CD4-positive, alpha-beta memory T cell (primary cell): ENCODE measurements around the gene ACER2. TPM values are rescaled to one million over a fixed set of nuclear protein-coding genes. Genes with fewer than 3 reads are reported as not detected.
A peak's percentile ranks its signal among the peaks of the same experiment; 100 is the strongest.
"Not testable (repeated sequence)": the region's sequence is repeated elsewhere in the genome, so short reads cannot be mapped to it uniquely, and the experiment has no call there.

ENCODE experiments used
- CTCF ChIA-PET: fragments of 350-600 bp; sonication (Branson Sonifier 250); formaldehyde crosslinking; loops from one replicate; lab custom pipeline; 2021; ENCODE audit warnings: inconsistent platforms; ENCODE audit not compliant: partially characterized antibody; lab: Charles Lee
- POLR2A ChIA-PET: fragments of 350-600 bp; sonication (Branson Sonifier 250); formaldehyde crosslinking; loops from one replicate; lab custom pipeline; 2021; ENCODE audit not compliant: partially characterized antibody; lab: Charles Lee
- DNase-seq, 5 donors: peaks; one replicate each; pipeline versions ENCODE4 v3.0.0 to v3.0.0-alpha.2; 2020 to 2022; ENCODE audit warnings: mixed read lengths in 1 of 5
- H3K27ac ChIP-seq: one replicate; pipeline ENCODE4 v1.7.0; 2013; ENCODE audit warnings: low read depth, low read length
- H3K27me3 ChIP-seq: 2 replicates; pipeline ENCODE4 v1.7.0; 2013; ENCODE audit warnings: mild to moderate bottlenecking, low read length, moderate library complexity; ENCODE audit not compliant: insufficient read depth
- H3K36me3 ChIP-seq: 2 replicates; pipeline ENCODE4 v1.7.0; 2013; ENCODE audit warnings: mild to moderate bottlenecking, low read length, moderate library complexity; ENCODE audit not compliant: insufficient read depth
- H3K4me1 ChIP-seq: 2 replicates; pipeline ENCODE4 v1.7.0; 2013; ENCODE audit warnings: mild to moderate bottlenecking, low read length, moderate library complexity; ENCODE audit not compliant: insufficient read depth
- H3K4me3 ChIP-seq, 2 donors: one replicate each; pipeline ENCODE4 v1.7.0; 2013; ENCODE audit warnings: low read length in 2 of 2, mild to moderate bottlenecking in 1 of 2
- H3K9me3 ChIP-seq, 2 donors: one replicate each; pipeline ENCODE4 v1.7.0; 2013; ENCODE audit warnings: low read length in 2 of 2, control low read depth in 1 of 2; ENCODE audit not compliant: control insufficient read depth in 1 of 2
- H3K27ac Mint-ChIP-seq, 7 donors: one replicate each; pipeline ENCODE4 v1.8.0; 2020 to 2021; ENCODE audit warnings: mixed read lengths in 7 of 7, mild to moderate bottlenecking in 6 of 7, inconsistent platforms in 3 of 7, moderate library complexity in 3 of 7
- H3K27me3 Mint-ChIP-seq, 2 donors: one replicate each; pipeline ENCODE4 v1.8.0; 2020 to 2021; ENCODE audit warnings: mixed read lengths in 2 of 2
- H3K36me3 Mint-ChIP-seq, 2 donors: one replicate each; pipeline ENCODE4 v1.8.0; 2020 to 2021; ENCODE audit warnings: mixed read lengths in 2 of 2, inconsistent platforms in 1 of 2, mild to moderate bottlenecking in 1 of 2
- H3K4me1 Mint-ChIP-seq, 4 donors: one replicate each; pipeline ENCODE4 v1.8.0; 2020 to 2021; ENCODE audit warnings: mixed read lengths in 4 of 4, mild to moderate bottlenecking in 1 of 4
- H3K4me3 Mint-ChIP-seq, 8 donors: one replicate each; pipeline ENCODE4 v1.8.0; 2020 to 2021; ENCODE audit warnings: mixed read lengths in 8 of 8, mild to moderate bottlenecking in 7 of 8, moderate library complexity in 6 of 8, inconsistent platforms in 3 of 8
- H3K9me3 Mint-ChIP-seq, 8 donors: one replicate each; pipeline ENCODE4 v1.8.0; 2020 to 2021; ENCODE audit warnings: mixed read lengths in 8 of 8, mild to moderate bottlenecking in 5 of 8, inconsistent platforms in 3 of 8, moderate library complexity in 1 of 8
- intact Hi-C: fragments of 100-400 bp; cut with micrococcal nuclease; formaldehyde crosslinking; loops from one replicate; pipeline ENCODE4 v1.15.1; 2023
- polyA plus RNA-seq, 2 donors: library from polyadenylated mRNA; unstranded; fragments of 300-500 nt; fragmentation: Illumina TruSeq; gene quantifications; one replicate each; pipeline ENCODE4 v1.2.3, GENCODE V29; 2021
- total RNA-seq, 2 experiments: library from RNA; stranded (reverse); gene quantifications; one replicate each; pipeline ENCODE4 v1.2.3, GENCODE V29; 2021

The ACER2 gene
- total and polyA plus RNA-seq, 4 experiments from 2014 or later, result 0.54 to 6.0 (median 3.5) TPM

GRCh38 chr9:19410594-19410993, 1.8 kb downstream of the ACER2 start:
- no peak overlapping the region for H3K27ac Mint-ChIP-seq
- H3K36me3 Mint-ChIP-seq, result peaks cover 1 to 8% of the 10 kb centered on the region in 2 donors
- no peaks in the 10 kb centered on the region for H3K27me3 Mint-ChIP-seq
- Histone ChIP-seq H3K36me3 (no peaks in the 10 kb centered on the region), H3K4me1 (peaks cover 23% of the 10 kb centered on the region), H3K9me3 (no peaks in the 10 kb centered on the region), H3K27me3 (no peaks in the 10 kb centered on the region), H3K27ac (no peak overlapping the region), H3K4me3 (no peak overlapping the region)
- DNase-seq, result no peak
- H3K9me3 Mint-ChIP-seq, result no peaks in the 10 kb centered on the region
- peaks cover 5 to 24% (median 17%) of the 10 kb centered on the region in 4 donors for H3K4me1 Mint-ChIP-seq
- H3K4me3 Mint-ChIP-seq, result peak overlapping the region in 4 of 8 donors; percentile 95 to 96 (median 96)
- ChIA-PET POLR2A (interaction anchor here (0.6 to 4.3 kb wide), 4 partner anchors 10 to 226 kb away, joined by 3 to 39 read pairs (median 4); partner anchors contain the start of gene RPS6), CTCF (interaction anchor here (3.0 kb wide), 1 partner anchor 54 kb away, joined by 13 read pairs; no protein-coding TSS in a partner anchor)
- intact Hi-C loops, result no loop called here

- Histone ChIP-seq H3K27ac (no peak overlapping the region), H3K4me1 (peaks cover 23% of the 10 kb centered on the region), H3K36me3 (no peaks in the 10 kb centered on the region), H3K27me3 (no peaks in the 10 kb centered on the region), H3K4me3 (no peak overlapping the region), H3K9me3 (no peaks in the 10 kb centered on the region)
- POLR2A ChIA-PET, result interaction anchor here (1.5 to 4.3 kb wide), 2 partner anchors 32 to 53 kb away, joined by 4 to 39 read pairs; partner anchors contain the start of gene RPS6
- Mint-ChIP-seq H3K4me1 (peaks cover 5 to 24% (median 16%) of the 10 kb centered on the region in 4 donors), H3K27ac (peak overlapping the region in 1 of 7 donors; percentile 12), H3K4me3 (peak overlapping the region in 4 of 8 donors; percentile 9 to 54 (median 35)), H3K9me3 (no peaks in the 10 kb centered on the region), H3K27me3 (no peaks in the 10 kb centered on the region), H3K36me3 (peaks cover 8% of the 10 kb centered on the region in 2 donors)
- DNase-seq, result no peak
- CTCF ChIA-PET, result interaction anchor here (3.0 kb wide), 1 partner anchor 53 kb away, joined by 13 read pairs; no protein-coding TSS in a partner anchor
- intact Hi-C loops, result no loop called here
Measured at GRCh38 chr9:19411316-19411715, 2.5 kb downstream of the ACER2 start.

GRCh38 chr9:19413456-19413855, 4.6 kb downstream of the ACER2 start:
- H3K27me3 ChIP-seq, DNase-seq, H3K4me3 Mint-ChIP-seq, POLR2A ChIA-PET, H3K27ac ChIP-seq, H3K27ac Mint-ChIP-seq, H3K36me3 ChIP-seq, H3K9me3 ChIP-seq, H3K27me3 Mint-ChIP-seq, H3K9me3 Mint-ChIP-seq, H3K4me3 ChIP-seq, intact Hi-C loops: not testable (repeated sequence)
- peaks cover 18% of the 10 kb centered on the region for H3K4me1 ChIP-seq
- CTCF ChIA-PET, result interaction anchor here (1.1 to 2.7 kb wide), 2 partner anchors 44 to 52 kb away, joined by 4 to 7 read pairs; no protein-coding TSS in a partner anchor
- peaks cover 5 to 18% (median 9%) of the 10 kb centered on the region in 4 donors for H3K4me1 Mint-ChIP-seq
- peaks cover 8 to 18% of the 10 kb centered on the region in 2 donors for H3K36me3 Mint-ChIP-seq

GRCh38 chr9:19416143-19416542, 7.3 kb downstream of the ACER2 start:
- H3K27ac Mint-ChIP-seq, result no peak overlapping the region
- CTCF ChIA-PET, result interaction anchor here (0.7 kb wide), 1 partner anchor 41 kb away, joined by 3 read pairs; no protein-coding TSS in a partner anchor
- no peak for DNase-seq
- no peaks in the 10 kb centered on the region for H3K36me3 ChIP-seq
- POLR2A ChIA-PET, result no interaction called here
- H3K27me3 ChIP-seq, result no peaks in the 10 kb centered on the region
- H3K4me3 ChIP-seq, result no peak overlapping the region
- H3K4me3 Mint-ChIP-seq, result no peak overlapping the region
- H3K9me3 ChIP-seq, result no peaks in the 10 kb centered on the region
- H3K4me1 Mint-ChIP-seq, result peaks cover 0 to 7% (median 3%) of the 10 kb centered on the region in 4 donors
- no peak overlapping the region for H3K27ac ChIP-seq
- peaks cover 0 to 18% of the 10 kb centered on the region in 2 donors for H3K36me3 Mint-ChIP-seq
- H3K4me1 ChIP-seq, result no peaks in the 10 kb centered on the region
- peaks cover 0 to 3% (median 0%) of the 10 kb centered on the region in 8 donors for H3K9me3 Mint-ChIP-seq
- no peaks in the 10 kb centered on the region for H3K27me3 Mint-ChIP-seq
- intact Hi-C loops, result no loop called here

GRCh38 chr9:19420877-19421276, 12.1 kb downstream of the ACER2 start:
- POLR2A ChIA-PET, result interaction anchor here (1.1 kb wide), 1 partner anchor 10 kb away, joined by 3 read pairs; no protein-coding TSS in a partner anchor
- H3K27ac Mint-ChIP-seq, result no peak overlapping the region
- no peaks in the 10 kb centered on the region for H3K36me3 ChIP-seq

GRCh38 chr9:19423163-19423562, 14.4 kb downstream of the ACER2 start:
- Histone ChIP-seq H3K4me1 (no peaks in the 10 kb centered on the region), H3K9me3 (no peaks in the 10 kb centered on the region), H3K27me3 (no peaks in the 10 kb centered on the region), H3K4me3 (no peak overlapping the region), H3K27ac (no peak overlapping the region), H3K36me3 (no peaks in the 10 kb centered on the region)
- ChIA-PET CTCF (no interaction called here), POLR2A (interaction anchor here (1.0 kb wide), 1 partner anchor 14 kb away, joined by 4 read pairs; the partner anchor contains the start of gene ACER2)
- Mint-ChIP-seq H3K4me3 (no peak overlapping the region), H3K9me3 (peaks cover 0 to 2% (median 0%) of the 10 kb centered on the region in 8 donors), H3K27ac (peak overlapping the region in 1 of 7 donors; percentile 66), H3K4me1 (peaks cover 0 to 3% (median 1%) of the 10 kb centered on the region in 4 donors), H3K27me3 (no peaks in the 10 kb centered on the region), H3K36me3 (peaks cover 14 to 25% of the 10 kb centered on the region in 2 donors)
- intact Hi-C loops, result no loop called here
- no peak for DNase-seq

More at GRCh38 chr9:19420877-19421276, 12.1 kb downstream of the ACER2 start:
- Histone ChIP-seq H3K4me3 (no peak overlapping the region), H3K27me3 (no peaks in the 10 kb centered on the region), H3K4me1 (no peaks in the 10 kb centered on the region), H3K27ac (no peak overlapping the region), H3K9me3 (no peaks in the 10 kb centered on the region)
- CTCF ChIA-PET, result interaction anchor here (1.8 kb wide), 1 partner anchor 44 kb away, joined by 5 read pairs; no protein-coding TSS in a partner anchor
- H3K4me3 Mint-ChIP-seq, result no peak overlapping the region
- peaks cover 0 to 3% (median 1%) of the 10 kb centered on the region in 4 donors for H3K4me1 Mint-ChIP-seq
- peaks cover 0 to 3% (median 0%) of the 10 kb centered on the region in 8 donors for H3K9me3 Mint-ChIP-seq
- H3K27me3 Mint-ChIP-seq, result no peaks in the 10 kb centered on the region
- no peak for DNase-seq
- H3K36me3 Mint-ChIP-seq, result peaks cover 16 to 19% of the 10 kb centered on the region in 2 donors
- intact Hi-C loops, result no loop called here

GRCh38 chr9:19424176-19424779, 15.5 kb downstream of the ACER2 start:
- no peak for DNase-seq
- Mint-ChIP-seq H3K27ac (no peak overlapping the region), H3K9me3 (peaks cover 0 to 2% (median 0%) of the 10 kb centered on the region in 8 donors), H3K4me3 (no peak overlapping the region), H3K4me1 (peaks cover 0 to 3% (median 1%) of the 10 kb centered on the region in 4 donors), H3K36me3 (peaks cover 18 to 29% of the 10 kb centered on the region in 2 donors), H3K27me3 (no peaks in the 10 kb centered on the region)
- intact Hi-C loops, result no loop called here
- Histone ChIP-seq H3K4me1 (no peaks in the 10 kb centered on the region), H3K4me3 (no peak overlapping the region), H3K27me3 (no peaks in the 10 kb centered on the region), H3K36me3 (no peaks in the 10 kb centered on the region), H3K9me3 (no peaks in the 10 kb centered on the region), H3K27ac (no peak overlapping the region)
- CTCF ChIA-PET, result interaction anchor here (1.3 kb wide), 1 partner anchor 41 kb away, joined by 4 read pairs; no protein-coding TSS in a partner anchor
- POLR2A ChIA-PET, result no interaction called here
